Liver (tissue), 9 donors: Measurements from ENCODE around the gene PCDHGA12. TPM values are rescaled to one million over a fixed set of nuclear protein-coding genes. Genes with fewer than 3 reads are reported as not detected.

Experiments
- DNase-seq: peaks from one replicate; pipeline ENCODE4 v3.0.0-alpha.2; 2017; ENCODE audit warnings: low spot score
- H3K27ac ChIP-seq, 2 donors: one replicate each; pipeline ENCODE4 v1.7.0; 2013; ENCODE audit warnings: inconsistent platforms in 2 of 2, low read length in 2 of 2, control low read depth in 1 of 2, low read depth in 1 of 2, mild to moderate bottlenecking in 1 of 2
- H3K27me3 ChIP-seq, 4 donors: one replicate each; pipeline versions ENCODE4 v1.6.1 to v1.7.0; 2013; ENCODE audit warnings: low read length in 3 of 4, inconsistent platforms in 1 of 4, mild to moderate bottlenecking in 1 of 4, moderate library complexity in 1 of 4; ENCODE audit not compliant: control insufficient read depth in 4 of 4, insufficient read depth in 4 of 4
- H3K36me3 ChIP-seq, 4 donors: one replicate each; pipeline versions ENCODE4 v1.6.1 to v1.7.0; 2013; ENCODE audit warnings: low read length in 3 of 4, mild to moderate bottlenecking in 3 of 4, low read depth in 1 of 4, moderate library complexity in 1 of 4; ENCODE audit not compliant: control insufficient read depth in 4 of 4, insufficient read depth in 3 of 4
- H3K4me1 ChIP-seq, 4 donors: one replicate each; pipeline versions ENCODE4 v1.6.1 to v1.7.0; 2013; ENCODE audit warnings: low read length in 3 of 4, mild to moderate bottlenecking in 3 of 4, moderate library complexity in 1 of 4; ENCODE audit not compliant: control insufficient read depth in 4 of 4, insufficient read depth in 4 of 4
- H3K4me3 ChIP-seq, 3 donors: one replicate each; pipeline versions ENCODE4 v1.6.1 to v1.7.0; 2013; ENCODE audit warnings: low read length in 3 of 3, control low read depth in 1 of 3, low read depth in 1 of 3, mild to moderate bottlenecking in 1 of 3
- H3K9ac ChIP-seq, 2 donors: one replicate each; pipeline ENCODE4 v1.7.0; 2013; ENCODE audit warnings: low read length in 2 of 2, mild to moderate bottlenecking in 2 of 2, moderate library complexity in 2 of 2, control low read depth in 1 of 2, low read depth in 1 of 2
- H3K9me3 ChIP-seq, 4 donors: one replicate each; pipeline versions ENCODE4 v1.6.1 to v1.7.0; 2013; ENCODE audit warnings: low read length in 3 of 4; ENCODE audit not compliant: control insufficient read depth in 4 of 4
- EGR1 ChIP-seq, 2 donors: IDR thresholded peaks; 2 replicates each; pipeline ENCODE4 v1.6.1; 2016 to 2018; ENCODE audit warnings: antibody characterized with exemption in 2 of 2, low read depth in 2 of 2
- FOXA1 ChIP-seq: IDR thresholded peaks from 2 replicates; pipeline ENCODE4 v1.6.1; 2016; ENCODE audit warnings: antibody characterized with exemption
- FOXA2 ChIP-seq: IDR thresholded peaks from 2 replicates; pipeline ENCODE4 v1.6.1; 2016; ENCODE audit warnings: antibody characterized with exemption
- GABPA ChIP-seq, 2 donors: IDR thresholded peaks in 1 of 2; conservative IDR thresholded peaks in 1 of 2; 2 replicates each; pipeline ENCODE4 v1.6.1; 2016; ENCODE audit warnings: antibody characterized with exemption in 2 of 2, mild to moderate bottlenecking in 1 of 2, moderate library complexity in 1 of 2
- HNF4A ChIP-seq, 2 donors: conservative IDR thresholded peaks; 2 replicates each; pipeline ENCODE4 v1.6.1; 2016; ENCODE audit warnings: antibody characterized with exemption in 2 of 2, mild to moderate bottlenecking in 2 of 2
- HNF4G ChIP-seq: IDR thresholded peaks from 2 replicates; pipeline ENCODE4 v1.6.1; 2016; ENCODE audit warnings: antibody characterized with exemption
- JUND ChIP-seq, 2 donors: IDR thresholded peaks; 2 replicates each; pipeline ENCODE4 v1.6.1; 2016; ENCODE audit warnings: antibody characterized with exemption in 2 of 2
- RAD21 ChIP-seq, 2 donors: IDR thresholded peaks; 2 replicates each; pipeline ENCODE4 v1.6.1; 2016; ENCODE audit warnings: antibody characterized with exemption in 2 of 2, mild to moderate bottlenecking in 2 of 2
- RXRA ChIP-seq, 2 donors: IDR thresholded peaks; 2 replicates each; pipeline ENCODE4 v1.6.1; 2017 to 2018; ENCODE audit warnings: antibody characterized with exemption in 2 of 2, mild to moderate bottlenecking in 1 of 2
- SP1 ChIP-seq: IDR thresholded peaks from 2 replicates; pipeline ENCODE4 v1.6.1; 2018; ENCODE audit warnings: antibody characterized with exemption, mild to moderate bottlenecking
- TAF1 ChIP-seq: conservative IDR thresholded peaks from 2 replicates; pipeline ENCODE4 v1.6.1; 2016; ENCODE audit warnings: antibody characterized with exemption, mild to moderate bottlenecking
- YY1 ChIP-seq: IDR thresholded peaks from 2 replicates; pipeline ENCODE4 v1.6.1; 2016; ENCODE audit warnings: antibody characterized with exemption, mild to moderate bottlenecking
- WGBS: extraction: QIAGEN DNeasy Blood & Tissue Kit; methylation state at CpG from one replicate; pipeline ENCODE4 v1.1.7; 2013; 5-methylcytosine and 5-hydroxymethylcytosine counted together
- polyA plus RNA-seq, 2 donors: library from polyadenylated mRNA; stranded (reverse) in 1 of 2; unstranded in 1 of 2; fragments of 200-250 nt in 1 of 2; fragments of >200 nt in 1 of 2; fragmentation: Nextera tagmentation in 1 of 2; extraction: Ambion mirVana in 1 of 2; gene quantifications; one replicate each; pipeline versions ENCODE4 v1.2.1 to v1.2.3, GENCODE V29; 2013 to 2015
- total RNA-seq, 2 donors: library from RNA; depleted of rRNA; stranded (reverse); fragments of >200 nt; gene quantifications; one replicate each; pipeline ENCODE4 v1.2.3, GENCODE V29; 2014
- TF ChIP-seq, protein P1 (sequence below): IDR thresholded peaks from 2 replicates; pipeline ENCODE4 v1.6.1; 2016; ENCODE audit warnings: antibody characterized with exemption
- TF ChIP-seq, protein P2 (sequence below): IDR thresholded peaks from 2 replicates; pipeline ENCODE4 v1.6.1; 2016; ENCODE audit warnings: antibody characterized with exemption
- TF ChIP-seq, protein P3 (sequence below): IDR thresholded peaks from 2 replicates; pipeline ENCODE4 v1.6.1; 2016; ENCODE audit warnings: antibody characterized with exemption, mild to moderate bottlenecking
- TF ChIP-seq, protein P4 (sequence below): fragments of 150-350 bp; IDR thresholded peaks from 2 replicates; pipeline ENCODE4 v1.5.1; 2017; ENCODE audit warnings: improper control_type of control experiment, low read depth, low read length; ENCODE audit not compliant: missing input control
- TF ChIP-seq, protein P5 (sequence below): IDR thresholded peaks from 2 replicates; pipeline ENCODE4 v1.6.1; 2016; ENCODE audit warnings: antibody characterized with exemption
- donor health status: healthy.
- donor health status: healthy.
- donor health status: healthy.
- donor health status: healthy.
- donor health status: healthy.

PCDHGA12 gene
- total and polyA plus RNA-seq, 4 donors = 0.37 to 1.9 (median 0.56) TPM

DNA sequence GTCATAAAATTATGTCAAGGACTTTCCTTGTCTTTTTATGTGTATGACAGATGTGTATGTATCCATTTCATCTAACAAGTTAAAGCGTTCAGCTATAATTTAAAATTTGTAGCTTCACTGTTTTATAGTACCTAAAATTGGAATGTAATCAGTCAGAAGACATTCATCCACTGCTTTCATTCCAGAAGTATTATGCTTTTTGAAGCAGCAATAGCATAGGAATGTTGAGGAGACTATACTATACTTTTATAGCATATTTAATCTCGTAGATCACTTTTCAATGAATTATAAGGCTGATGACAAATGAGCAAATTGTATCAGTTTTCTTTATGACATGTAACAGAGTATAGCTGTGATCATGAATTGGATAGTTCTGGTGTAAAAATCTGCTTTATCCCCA lies 6.9 kb downstream of the PCDHGA12 start:
- TF ChIP-seq RAD21 (IDR thresholded peaks at IDR 0.05) (no peak), FOXA2 (no peak), GABPA (IDR thresholded peaks at IDR 0.05 in 1 of 2, conservative IDR thresholded peaks at IDR 0.05 in 1 of 2) (no peak), RXRA (IDR thresholded peaks at IDR 0.05) (no peak), HNF4G (no peak), EGR1 (IDR thresholded peaks at IDR 0.05; ENCODE audit: low read depth in 2 of 2) (no peak), YY1 (no peak), TAF1 (no peak), HNF4A (conservative IDR thresholded peaks at IDR 0.05) (no peak), JUND (IDR thresholded peaks at IDR 0.05) (no peak), FOXA1 (no peak), SP1 (no peak)
- TF ChIP-seq, protein P1, sequence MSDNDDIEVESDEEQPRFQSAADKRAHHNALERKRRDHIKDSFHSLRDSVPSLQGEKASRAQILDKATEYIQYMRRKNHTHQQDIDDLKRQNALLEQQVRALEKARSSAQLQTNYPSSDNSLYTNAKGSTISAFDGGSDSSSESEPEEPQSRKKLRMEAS = no peak
- TF ChIP-seq, protein P2, sequence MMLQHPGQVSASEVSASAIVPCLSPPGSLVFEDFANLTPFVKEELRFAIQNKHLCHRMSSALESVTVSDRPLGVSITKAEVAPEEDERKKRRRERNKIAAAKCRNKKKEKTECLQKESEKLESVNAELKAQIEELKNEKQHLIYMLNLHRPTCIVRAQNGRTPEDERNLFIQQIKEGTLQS = no peak
- TF ChIP-seq, protein P3, sequence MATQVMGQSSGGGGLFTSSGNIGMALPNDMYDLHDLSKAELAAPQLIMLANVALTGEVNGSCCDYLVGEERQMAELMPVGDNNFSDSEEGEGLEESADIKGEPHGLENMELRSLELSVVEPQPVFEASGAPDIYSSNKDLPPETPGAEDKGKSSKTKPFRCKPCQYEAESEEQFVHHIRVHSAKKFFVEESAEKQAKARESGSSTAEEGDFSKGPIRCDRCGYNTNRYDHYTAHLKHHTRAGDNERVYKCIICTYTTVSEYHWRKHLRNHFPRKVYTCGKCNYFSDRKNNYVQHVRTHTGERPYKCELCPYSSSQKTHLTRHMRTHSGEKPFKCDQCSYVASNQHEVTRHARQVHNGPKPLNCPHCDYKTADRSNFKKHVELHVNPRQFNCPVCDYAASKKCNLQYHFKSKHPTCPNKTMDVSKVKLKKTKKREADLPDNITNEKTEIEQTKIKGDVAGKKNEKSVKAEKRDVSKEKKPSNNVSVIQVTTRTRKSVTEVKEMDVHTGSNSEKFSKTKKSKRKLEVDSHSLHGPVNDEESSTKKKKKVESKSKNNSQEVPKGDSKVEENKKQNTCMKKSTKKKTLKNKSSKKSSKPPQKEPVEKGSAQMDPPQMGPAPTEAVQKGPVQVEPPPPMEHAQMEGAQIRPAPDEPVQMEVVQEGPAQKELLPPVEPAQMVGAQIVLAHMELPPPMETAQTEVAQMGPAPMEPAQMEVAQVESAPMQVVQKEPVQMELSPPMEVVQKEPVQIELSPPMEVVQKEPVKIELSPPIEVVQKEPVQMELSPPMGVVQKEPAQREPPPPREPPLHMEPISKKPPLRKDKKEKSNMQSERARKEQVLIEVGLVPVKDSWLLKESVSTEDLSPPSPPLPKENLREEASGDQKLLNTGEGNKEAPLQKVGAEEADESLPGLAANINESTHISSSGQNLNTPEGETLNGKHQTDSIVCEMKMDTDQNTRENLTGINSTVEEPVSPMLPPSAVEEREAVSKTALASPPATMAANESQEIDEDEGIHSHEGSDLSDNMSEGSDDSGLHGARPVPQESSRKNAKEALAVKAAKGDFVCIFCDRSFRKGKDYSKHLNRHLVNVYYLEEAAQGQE = no peak
- TF ChIP-seq, protein P4, sequence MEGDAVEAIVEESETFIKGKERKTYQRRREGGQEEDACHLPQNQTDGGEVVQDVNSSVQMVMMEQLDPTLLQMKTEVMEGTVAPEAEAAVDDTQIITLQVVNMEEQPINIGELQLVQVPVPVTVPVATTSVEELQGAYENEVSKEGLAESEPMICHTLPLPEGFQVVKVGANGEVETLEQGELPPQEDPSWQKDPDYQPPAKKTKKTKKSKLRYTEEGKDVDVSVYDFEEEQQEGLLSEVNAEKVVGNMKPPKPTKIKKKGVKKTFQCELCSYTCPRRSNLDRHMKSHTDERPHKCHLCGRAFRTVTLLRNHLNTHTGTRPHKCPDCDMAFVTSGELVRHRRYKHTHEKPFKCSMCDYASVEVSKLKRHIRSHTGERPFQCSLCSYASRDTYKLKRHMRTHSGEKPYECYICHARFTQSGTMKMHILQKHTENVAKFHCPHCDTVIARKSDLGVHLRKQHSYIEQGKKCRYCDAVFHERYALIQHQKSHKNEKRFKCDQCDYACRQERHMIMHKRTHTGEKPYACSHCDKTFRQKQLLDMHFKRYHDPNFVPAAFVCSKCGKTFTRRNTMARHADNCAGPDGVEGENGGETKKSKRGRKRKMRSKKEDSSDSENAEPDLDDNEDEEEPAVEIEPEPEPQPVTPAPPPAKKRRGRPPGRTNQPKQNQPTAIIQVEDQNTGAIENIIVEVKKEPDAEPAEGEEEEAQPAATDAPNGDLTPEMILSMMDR = no peak
- TF ChIP-seq, protein P5, sequence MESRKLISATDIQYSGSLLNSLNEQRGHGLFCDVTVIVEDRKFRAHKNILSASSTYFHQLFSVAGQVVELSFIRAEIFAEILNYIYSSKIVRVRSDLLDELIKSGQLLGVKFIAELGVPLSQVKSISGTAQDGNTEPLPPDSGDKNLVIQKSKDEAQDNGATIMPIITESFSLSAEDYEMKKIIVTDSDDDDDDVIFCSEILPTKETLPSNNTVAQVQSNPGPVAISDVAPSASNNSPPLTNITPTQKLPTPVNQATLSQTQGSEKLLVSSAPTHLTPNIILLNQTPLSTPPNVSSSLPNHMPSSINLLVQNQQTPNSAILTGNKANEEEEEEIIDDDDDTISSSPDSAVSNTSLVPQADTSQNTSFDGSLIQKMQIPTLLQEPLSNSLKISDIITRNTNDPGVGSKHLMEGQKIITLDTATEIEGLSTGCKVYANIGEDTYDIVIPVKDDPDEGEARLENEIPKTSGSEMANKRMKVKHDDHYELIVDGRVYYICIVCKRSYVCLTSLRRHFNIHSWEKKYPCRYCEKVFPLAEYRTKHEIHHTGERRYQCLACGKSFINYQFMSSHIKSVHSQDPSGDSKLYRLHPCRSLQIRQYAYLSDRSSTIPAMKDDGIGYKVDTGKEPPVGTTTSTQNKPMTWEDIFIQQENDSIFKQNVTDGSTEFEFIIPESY = no peak

More for the DNA sequence above, 6.9 kb downstream of the PCDHGA12 start:
- H3K9ac ChIP-seq = no peak overlapping the region
- no peaks in the 10 kb centered on the region for H3K27me3 ChIP-seq
- H3K4me3 ChIP-seq = no peak overlapping the region
- no peaks in the 10 kb centered on the region for H3K36me3 ChIP-seq
- 87% methylated on average over 2 of the region's 2 CpGs for whole genome bisulfite sequencing
- DNase-seq = no peak
- H3K9me3 ChIP-seq = peaks cover 8 to 50% (median 20%) of the 10 kb centered on the region in 4 donors
- H3K27ac ChIP-seq = no peak overlapping the region
- H3K4me1 ChIP-seq = no peaks in the 10 kb centered on the region
